Erythroblast (primary cell): ENCODE data around the gene FMNL3.

ENCODE experiments used
- GATA1 ChIP-seq: IDR thresholded peaks from 2 replicates; pipeline ENCODE4 v1.6.1; 2011; ENCODE audit warnings: low read depth, mild to moderate bottlenecking, control low read depth, low read length, moderate library complexity
- POLR2A ChIP-seq: IDR thresholded peaks from 2 replicates; pipeline ENCODE4 v1.6.1; 2011; ENCODE audit warnings: mild to moderate bottlenecking, low read length

DNA sequence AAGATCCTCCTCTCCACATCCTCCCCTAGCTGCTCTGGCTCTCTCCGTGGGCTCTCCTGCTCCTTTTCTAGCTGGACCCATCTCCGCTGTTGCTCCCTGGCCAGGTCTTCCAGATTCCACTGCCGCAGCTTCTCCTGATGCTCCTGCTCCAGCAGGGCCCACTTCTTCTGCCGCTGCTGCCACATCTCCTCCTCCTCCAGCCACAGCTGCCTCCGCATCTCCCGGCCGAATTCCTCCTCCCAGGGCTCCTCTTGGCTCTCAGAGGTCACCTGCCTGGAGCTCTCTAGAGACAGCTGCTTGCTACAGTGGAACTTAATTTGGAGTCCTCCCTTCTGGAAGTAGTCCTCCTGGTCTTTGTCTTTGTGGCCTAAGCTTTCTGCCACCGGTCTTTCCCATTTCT lies 107.2 kb downstream of the FMNL3 start:
- TF ChIP-seq POLR2A (no peak), GATA1 (no peak)
